GM12865 (cell line): ENCODE results near the gene EDEM3.

ENCODE experiments used
- DNase-seq: peaks from one replicate; pipeline ENCODE4 v3.0.0; 2010; ENCODE audit warnings: low read depth
- H3K4me3 ChIP-seq: 2 replicates; pipeline ENCODE4 v1.5.1; 2011; ENCODE audit warnings: mild to moderate bottlenecking, low read depth, low read length, control low read depth
- CTCF ChIP-seq: IDR thresholded peaks from 2 replicates; pipeline ENCODE4 v1.5.1; 2011; ENCODE audit warnings: low read length, control low read depth, low read depth, inconsistent platforms; ENCODE audit not compliant: insufficient read depth; ENCODE audit errors: missing control alignments

Gene EDEM3

GRCh38 chr1:184643661-184644060, 111.0 kb downstream of the EDEM3 start:
- no peak overlapping the region for H3K4me3 ChIP-seq
- no peak for DNase-seq
- no peak for TF ChIP-seq CTCF

GRCh38 chr1:184641894-184642293, 112.8 kb downstream of the EDEM3 start:
- no peak for DNase-seq
- TF ChIP-seq CTCF, result no peak

GRCh38 chr1:184640505-184640904, 114.2 kb downstream of the EDEM3 start:
- no peak for TF ChIP-seq CTCF
- DNase-seq, result no peak
- no peak overlapping the region for H3K4me3 ChIP-seq

More at GRCh38 chr1:184641894-184642293, 112.8 kb downstream of the EDEM3 start:
- no peak overlapping the region for H3K4me3 ChIP-seq
